Heart left ventricle (tissue), 13 donors: ENCODE data around the gene MEGF10.
"Not testable (repeated sequence)": the region's sequence is repeated elsewhere in the genome, so short reads cannot be mapped to it uniquely, and the experiment has no call there.

Experiments used
- POLR2A ChIP-seq, 2 donors: fragments of 450-650 bp; IDR thresholded peaks; one replicate each; pipeline ENCODE4 v1.6.1; 2017; ENCODE audit warnings: antibody characterized with exemption in 2 of 2, mild to moderate bottlenecking in 2 of 2, moderate library complexity in 2 of 2
- TF ChIP-seq, protein P1 (sequence below), 12 donors: fragments of 200-600 bp; sonication (generic) in 4 of 12; IDR thresholded peaks; one replicate each; pipeline versions ENCODE4 v1.5.0 to v1.8.0; 2018 to 2022; ENCODE audit warnings: antibody characterized with exemption in 12 of 12, mild to moderate bottlenecking in 5 of 12
- donor health status: ischemic (EF 13 %, LVEDD 7.1; RV severe dilation, severe dysfunction).
- donor health status: DM: no; HTN: yes; CAD: no.
- donor health status: DM: no; HTN: no; CAD: no.
- donor health status: ischemic (EF 25% LVEDD 6.9; RV normal size, moderate dysfunction).
- donor health status: ischemic (EF 25% LVEDD 5.7; RV mildly dilated, moderate dysfunction).
- donor health status: ischemic (EF 35%, LVEDD 5.7; RV mildly dilated, moderate dysfunction).
- donor health status: nonischemic (EF 11% LVEDD 7.7; RV severe dilation, severe dysfunction).
- donor health status: DM: yes; HTN: yes; CAD: no.
- donor health status: PGD.
- donor health status: ischemic (EF 29% LVEDD 5.4; RV normal size, mild dysfunction).
- donor health status: nonischemic (EF 23%, LVEDD 6.1; RV moderate dilation, normal function).

DNA sequence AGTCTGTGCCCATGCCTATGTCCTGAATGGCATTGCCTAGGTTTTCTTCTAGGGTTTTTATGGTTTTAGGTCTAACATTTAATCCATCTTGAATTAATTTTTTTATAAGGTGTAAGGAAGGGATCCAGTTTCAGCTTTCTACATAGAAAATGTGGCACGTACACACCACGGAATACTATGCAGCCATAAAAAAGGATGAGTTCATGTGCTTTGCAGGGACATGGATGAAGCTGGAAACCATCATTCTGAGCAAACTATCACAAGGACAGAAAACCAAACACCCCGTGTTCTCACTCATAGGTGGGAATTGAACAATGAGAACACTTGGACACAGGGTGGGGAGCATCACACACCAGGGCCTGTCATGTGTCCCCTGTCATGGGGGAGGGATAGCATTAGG, 26.8 kb downstream of the MEGF10 start:
- TF ChIP-seq, protein P1, sequence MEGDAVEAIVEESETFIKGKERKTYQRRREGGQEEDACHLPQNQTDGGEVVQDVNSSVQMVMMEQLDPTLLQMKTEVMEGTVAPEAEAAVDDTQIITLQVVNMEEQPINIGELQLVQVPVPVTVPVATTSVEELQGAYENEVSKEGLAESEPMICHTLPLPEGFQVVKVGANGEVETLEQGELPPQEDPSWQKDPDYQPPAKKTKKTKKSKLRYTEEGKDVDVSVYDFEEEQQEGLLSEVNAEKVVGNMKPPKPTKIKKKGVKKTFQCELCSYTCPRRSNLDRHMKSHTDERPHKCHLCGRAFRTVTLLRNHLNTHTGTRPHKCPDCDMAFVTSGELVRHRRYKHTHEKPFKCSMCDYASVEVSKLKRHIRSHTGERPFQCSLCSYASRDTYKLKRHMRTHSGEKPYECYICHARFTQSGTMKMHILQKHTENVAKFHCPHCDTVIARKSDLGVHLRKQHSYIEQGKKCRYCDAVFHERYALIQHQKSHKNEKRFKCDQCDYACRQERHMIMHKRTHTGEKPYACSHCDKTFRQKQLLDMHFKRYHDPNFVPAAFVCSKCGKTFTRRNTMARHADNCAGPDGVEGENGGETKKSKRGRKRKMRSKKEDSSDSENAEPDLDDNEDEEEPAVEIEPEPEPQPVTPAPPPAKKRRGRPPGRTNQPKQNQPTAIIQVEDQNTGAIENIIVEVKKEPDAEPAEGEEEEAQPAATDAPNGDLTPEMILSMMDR (IDR thresholded peaks at IDR 0.05), result not testable (repeated sequence)
- not testable (repeated sequence) for TF ChIP-seq POLR2A (IDR thresholded peaks at IDR 0.05)
